Mucosa of gallbladder (tissue), 1 donor: ENCODE results near the gene SECTM1. TPM values are rescaled to one million over a fixed set of nuclear protein-coding genes. Genes with fewer than 3 reads are reported as not detected.
"Not testable (repeated sequence)": the region's sequence is repeated elsewhere in the genome, so short reads cannot be mapped to it uniquely, and the experiment has no call there.

ENCODE experiments used
- DNase-seq: peaks from one replicate; pipeline ENCODE4 v3.0.0-alpha.2; 2020; ENCODE audit warnings: low spot score
- total RNA-seq: library from RNA; stranded (reverse); gene quantifications from one replicate; pipeline ENCODE4 v1.2.1, GENCODE V29; 2021
- donor health status: DM: no; HTN: no; CAD: no.

Gene SECTM1
- total RNA-seq, 1 donor from 2014 or later, result 8.5 TPM

GRCh38 chr17:82347994-82348393 is 14.4 kb upstream of the SECTM1 start:
- DNase-seq, result not testable (repeated sequence)

- DNase-seq, result no peak
Observed at GRCh38 chr17:82346342-82347300, 13.1 kb upstream of the SECTM1 start.

DNA sequence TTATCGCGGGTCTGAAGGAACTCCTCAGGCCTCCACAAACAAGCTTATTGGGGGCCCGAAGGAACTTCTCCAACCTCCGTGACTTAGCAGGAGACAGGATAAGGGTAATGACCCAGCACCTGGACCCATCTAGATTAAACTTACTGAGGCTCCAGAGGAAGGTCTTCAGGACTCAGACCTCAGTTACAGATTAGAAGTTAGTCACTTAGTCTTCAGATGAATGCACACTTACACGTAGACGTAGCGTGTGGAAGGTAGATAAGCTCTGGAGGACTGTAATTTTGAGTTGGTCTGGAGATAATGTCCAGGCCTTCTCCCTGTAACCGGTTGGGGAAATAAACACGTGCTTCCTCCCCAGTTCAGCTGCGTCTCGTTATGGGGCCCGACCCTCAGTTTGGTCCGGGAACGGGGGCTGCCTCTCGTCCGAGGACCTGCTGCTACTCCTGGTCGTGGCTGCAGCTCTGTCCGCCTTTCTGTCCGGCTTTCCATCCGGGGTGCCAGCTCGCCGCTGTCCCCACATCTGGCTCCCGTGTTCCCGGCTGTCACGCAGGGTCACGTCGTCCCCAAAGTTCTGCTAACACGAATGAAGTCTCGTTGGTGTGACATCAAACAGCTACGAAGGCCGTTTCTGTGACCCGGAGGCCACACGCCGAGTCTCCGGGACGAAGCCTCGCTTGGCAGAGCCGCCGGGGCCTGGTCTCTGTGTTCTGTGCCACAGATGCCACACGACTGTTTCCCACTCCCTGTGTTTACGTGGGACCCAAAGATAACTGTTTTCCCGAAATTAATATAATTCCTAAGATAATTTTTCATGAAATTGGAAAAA is 11.8 kb upstream of the SECTM1 start:
- no peak for DNase-seq

GRCh38 chr17:82344175-82344907 is 10.8 kb upstream of the SECTM1 start:
- no peak for DNase-seq

GRCh38 chr17:82343560-82343959 is 10.0 kb upstream of the SECTM1 start:
- DNase-seq, result no peak

- DNase-seq, result no peak
Observed at GRCh38 chr17:82342361-82343079, 9.0 kb upstream of the SECTM1 start.

DNA sequence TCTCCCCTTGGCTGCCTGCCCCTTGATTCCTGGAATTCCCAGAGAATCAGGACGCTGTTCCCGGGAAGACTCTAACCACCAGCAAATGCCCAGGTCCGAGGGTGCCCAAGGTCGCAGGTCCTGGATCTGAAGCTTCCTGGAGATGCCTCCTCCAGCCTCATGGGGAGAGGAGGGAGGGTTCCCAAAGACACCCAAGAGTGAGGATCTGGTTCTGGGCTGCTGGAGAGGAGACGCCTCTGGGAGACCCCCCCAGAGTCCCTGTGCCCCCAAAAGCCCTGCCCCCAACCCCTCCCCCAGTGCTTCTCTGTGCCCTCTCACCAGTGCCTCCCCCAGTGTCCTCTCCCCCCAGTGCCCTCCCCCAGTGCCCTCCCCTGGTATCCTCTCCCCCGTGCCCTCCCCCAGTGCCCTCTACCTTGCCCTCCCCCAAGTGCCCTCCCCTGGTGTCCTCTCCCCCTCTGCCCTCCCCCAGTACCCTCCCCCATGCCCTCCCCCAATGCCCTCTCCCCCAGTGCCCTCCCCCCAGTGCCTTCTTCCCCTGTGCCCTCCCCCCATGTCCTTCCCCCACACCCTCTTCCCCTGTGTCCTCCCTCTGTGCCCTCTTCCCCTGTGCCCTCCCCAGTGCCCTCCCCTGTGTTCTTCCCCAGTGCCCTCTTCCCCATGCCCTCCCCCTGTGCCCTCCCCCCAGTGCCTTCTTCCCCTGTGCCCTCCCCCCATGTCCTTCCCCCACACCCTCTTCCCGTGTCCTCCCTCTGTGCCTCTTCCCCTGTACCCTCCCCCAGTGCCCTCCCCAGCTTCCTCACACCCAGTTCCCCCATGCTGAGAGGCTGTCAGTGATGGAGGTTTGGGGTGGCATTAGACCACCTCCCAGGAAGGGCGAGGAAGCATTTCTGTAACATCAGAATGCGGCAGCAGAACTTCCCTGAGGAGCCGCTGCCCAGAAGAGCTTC is 6.3 kb upstream of the SECTM1 start:
- DNase-seq, result no peak

DNA sequence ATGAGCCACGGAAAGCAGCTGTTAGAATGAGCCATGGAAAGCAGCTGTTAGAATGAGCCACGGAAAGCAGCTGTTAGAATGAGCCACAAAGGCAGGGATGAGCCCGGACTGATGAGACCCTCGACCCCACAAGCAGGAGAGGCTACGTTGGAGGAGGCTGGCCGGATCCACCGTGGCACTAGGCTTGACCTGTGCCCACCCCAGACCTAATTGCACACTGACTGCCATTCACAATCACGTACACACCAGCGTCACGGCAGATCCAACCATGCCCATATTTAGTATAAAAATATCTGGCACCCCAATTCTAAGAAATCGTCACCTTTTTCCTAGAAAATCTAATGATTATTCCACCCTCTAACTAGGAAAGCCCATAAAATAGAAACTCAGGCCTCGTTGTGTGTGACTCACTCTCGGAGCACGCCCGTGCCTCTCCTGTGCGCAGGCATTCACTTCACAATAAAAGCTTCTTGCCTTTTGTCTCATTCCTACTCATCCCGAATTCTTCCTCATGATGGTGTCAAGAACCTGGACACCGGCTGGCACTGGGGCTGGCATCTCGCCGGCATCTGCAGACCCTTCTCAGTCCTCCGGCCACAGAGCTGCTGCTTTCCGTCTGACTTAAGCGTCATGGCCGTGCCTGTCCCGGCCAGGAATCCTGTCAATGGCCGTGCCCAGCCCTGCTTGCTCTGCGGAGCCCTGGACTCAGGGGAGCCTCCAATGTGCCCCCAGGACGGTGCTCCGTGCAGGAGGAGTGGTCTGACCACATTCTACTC is 5.5 kb upstream of the SECTM1 start:
- peak; percentile 62 for DNase-seq

DNA sequence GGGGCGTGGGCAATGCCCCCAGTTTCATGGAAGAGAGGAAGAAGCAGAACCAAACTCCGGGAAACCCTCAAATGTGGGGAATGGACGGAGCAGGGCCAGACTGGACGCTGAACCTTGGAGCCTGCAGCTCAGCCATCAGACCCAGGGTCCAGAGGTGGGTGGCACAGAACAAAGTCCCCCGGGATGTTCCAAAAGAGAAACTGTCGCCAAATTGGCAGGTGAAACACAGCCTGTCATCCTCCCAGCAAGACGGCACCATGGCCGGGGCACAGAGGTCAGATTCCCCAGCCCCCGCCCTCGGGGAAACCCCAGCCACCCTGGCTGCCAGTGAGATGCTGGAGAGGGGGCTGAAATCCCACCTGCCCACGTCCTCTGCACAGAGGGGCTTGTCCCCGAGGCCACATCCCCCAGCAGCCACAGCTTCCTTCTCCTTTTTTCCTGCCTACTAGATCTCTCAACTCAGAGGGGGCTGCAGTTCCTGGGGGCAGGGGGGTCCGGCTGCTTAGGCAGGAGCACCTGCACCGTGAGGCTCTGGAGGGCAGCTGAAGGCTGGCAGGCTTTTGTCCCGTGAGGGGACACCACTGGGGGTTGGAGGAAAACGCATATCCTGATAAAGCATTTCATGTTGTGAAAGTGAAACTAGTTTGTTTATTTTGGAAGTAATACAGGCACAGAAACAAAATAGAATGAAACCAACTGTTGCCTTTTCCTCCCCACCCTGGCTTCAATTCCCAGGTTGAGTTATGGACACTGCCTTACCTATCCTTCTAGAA is 1.2 kb upstream of the SECTM1 start:
- no peak for DNase-seq

GRCh38 chr17:82334204-82334621 is 647 bp upstream of the SECTM1 start:
- DNase-seq, result no peak

- peak; percentile 49 for DNase-seq
Observed at GRCh38 chr17:82332669-82333278, 792 bp downstream of the SECTM1 start.

DNA sequence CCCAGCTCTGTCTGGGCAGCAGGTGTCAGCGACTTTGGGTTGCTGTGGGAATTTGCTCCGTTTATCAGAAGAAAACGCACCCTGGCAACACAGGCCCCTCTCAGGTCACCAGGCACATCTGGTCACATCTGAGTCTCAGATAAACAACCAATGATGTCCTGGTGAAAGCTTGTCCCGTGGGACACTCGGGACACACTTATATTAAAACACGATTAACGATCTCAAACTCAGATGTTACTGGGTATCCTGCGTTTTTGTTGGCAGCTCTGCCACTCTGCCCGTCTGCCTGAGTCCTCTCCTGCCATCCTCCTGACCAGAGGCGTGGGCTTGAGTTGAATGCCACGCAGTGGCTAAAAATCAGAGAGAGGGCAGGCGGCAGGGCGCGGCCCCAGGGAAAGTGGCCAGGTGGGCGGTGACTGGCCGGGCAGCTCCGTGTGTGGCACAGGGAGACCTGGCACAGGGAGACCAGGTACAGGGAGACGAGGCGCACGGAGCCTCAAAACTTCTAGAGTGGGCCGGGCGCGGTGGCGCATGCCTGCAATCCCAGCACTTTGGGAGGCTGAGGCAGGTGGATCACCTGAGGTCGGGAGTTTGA is 2.1 kb downstream of the SECTM1 start:
- no peak for DNase-seq

- DNase-seq, result no peak
Observed at GRCh38 chr17:82330322-82331239, 3.0 kb downstream of the SECTM1 start.

- no peak for DNase-seq
Observed at GRCh38 chr17:82329683-82330321, 3.8 kb downstream of the SECTM1 start.

- DNase-seq, result no peak
Observed at GRCh38 chr17:82328994-82329507, 4.5 kb downstream of the SECTM1 start.
